Measurements from ENCODE around the gene PREX1.

The PREX1 gene

DNA sequence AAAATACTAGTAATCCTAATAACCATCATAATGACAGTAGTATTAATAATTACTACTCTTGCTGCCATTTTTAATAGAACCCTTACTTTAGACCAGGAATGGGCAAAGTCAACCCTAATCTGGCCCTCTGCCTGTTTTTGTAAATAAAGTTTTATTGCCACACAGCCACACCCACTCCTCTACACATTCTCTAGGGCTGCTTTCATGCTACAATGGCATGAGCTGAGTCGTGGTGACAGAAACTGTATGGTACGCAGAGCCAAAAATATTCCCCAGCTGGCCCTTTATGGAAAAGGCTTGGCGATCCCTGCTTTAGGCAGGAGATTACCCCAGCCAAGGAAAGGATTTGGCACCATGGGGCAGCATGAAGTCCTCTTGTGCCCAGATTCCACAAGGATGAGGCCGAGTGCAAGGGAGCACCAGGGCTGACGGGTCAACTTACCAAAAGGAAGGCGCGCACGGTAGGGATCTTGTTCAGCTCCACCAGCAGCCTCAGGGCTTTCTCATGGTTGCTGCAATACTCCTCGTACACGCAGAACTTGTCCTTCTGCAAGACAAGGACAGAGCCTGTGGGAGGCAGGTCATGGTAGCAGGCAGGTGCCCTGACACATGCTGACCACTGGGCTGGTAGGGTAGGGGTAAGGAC lies 93.6 kb downstream of the PREX1 start:
- no peak for DNase-seq (ENCODE audit: low read depth in 2 of 2)

DNA sequence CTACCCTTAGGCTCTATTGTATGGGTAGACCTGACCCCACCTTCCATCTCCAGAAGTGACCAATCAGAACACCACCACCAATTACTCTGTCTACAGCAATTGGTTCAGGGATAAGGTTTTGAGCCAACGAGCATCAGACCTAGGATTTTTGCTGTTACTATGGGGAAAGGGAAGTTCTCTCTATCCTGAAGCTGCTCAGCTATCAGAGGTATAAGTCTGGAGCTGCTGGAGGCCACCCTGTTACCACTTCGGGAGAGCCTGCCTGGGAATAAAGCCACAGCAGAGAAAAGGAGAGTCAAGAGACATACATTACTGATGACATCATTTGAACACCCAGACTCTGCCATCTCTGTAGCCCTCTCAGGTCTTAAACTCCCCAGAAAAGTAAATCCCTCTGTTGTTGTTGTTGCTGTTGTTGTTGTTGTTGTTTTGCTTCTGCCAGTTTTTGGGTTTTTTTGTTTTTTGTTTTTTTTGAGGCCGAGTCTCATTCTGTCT lies 94.5 kb downstream of the PREX1 start:
- no peak for DNase-seq (ENCODE audit: low read depth in 2 of 2)

DNA sequence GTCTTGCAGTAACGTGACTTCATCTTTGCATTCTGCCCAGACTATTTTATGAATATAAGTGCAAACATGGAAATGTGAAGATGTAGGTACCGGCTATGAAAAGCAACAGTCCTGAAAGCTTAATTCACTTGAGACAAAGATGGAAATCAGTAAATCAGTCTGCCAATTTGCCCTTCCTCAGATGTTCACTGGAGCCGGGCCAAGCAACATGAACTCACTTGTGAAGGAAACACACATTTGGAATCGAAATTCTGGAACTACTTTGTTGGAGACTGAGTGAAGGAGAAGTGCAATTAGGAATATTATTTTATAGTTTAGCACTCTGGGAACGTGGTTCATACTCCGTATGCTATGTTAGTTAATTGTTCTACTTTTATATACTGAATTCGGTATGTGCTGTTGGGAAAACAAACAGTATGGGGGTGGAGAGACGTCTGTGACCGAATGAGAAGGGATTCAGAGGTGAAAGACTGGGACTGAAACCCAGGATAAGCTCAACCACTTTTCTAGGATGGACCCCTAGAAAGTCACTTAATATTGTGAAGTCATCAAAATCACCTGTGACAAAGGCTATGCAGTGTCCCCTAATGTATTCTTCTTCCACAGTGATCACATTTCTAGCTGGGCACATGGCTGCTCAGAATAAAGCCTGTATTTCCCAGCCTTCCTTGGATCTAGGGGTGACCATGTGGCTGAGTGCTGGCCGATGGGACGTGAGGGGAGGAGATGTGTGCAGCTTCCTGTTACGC lies 95.5 kb downstream of the PREX1 start:
- no peak for DNase-seq (ENCODE audit: low read depth in 2 of 2)

DNA sequence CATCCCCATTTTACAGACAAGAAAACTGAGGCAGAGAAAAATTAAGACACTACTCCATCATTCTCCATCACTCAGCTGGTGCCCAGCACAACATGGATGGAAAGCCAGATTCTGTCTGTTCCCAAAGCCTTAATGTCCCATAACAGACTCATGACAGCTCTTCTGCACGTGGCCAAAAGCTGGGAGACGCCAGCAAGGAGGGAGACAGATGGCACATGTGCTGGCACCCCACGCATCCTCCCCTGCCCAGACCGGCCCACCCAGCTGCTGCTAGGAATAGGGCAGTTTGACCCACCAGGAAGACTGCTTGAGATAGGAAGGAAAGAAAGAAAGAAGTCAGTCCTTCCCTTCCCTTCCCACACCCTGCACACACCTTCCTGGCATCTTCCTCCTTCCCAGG lies 96.3 kb downstream of the PREX1 start:
- no peak for DNase-seq (ENCODE audit: low read depth in 2 of 2)

DNA sequence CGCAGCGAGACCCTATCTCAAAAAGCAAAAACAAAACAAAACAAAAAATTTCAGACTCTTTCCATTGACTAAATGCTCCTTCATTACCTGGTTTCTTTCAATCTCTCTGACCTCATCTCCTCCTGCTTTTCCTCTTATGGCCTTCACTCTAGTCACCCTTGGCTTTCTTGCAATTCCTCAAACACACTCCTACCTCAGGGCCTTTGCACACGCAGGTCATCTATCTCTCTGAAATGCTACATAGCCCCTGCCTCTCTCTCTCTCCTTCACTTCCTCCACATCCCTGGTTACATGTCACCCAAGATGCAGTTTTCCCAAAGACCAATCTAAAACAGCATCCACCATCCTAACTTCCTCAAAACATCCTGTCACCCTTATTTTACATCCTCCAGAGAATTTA lies 96.8 kb downstream of the PREX1 start:
- no peak for DNase-seq (ENCODE audit: low read depth in 2 of 2)

DNA sequence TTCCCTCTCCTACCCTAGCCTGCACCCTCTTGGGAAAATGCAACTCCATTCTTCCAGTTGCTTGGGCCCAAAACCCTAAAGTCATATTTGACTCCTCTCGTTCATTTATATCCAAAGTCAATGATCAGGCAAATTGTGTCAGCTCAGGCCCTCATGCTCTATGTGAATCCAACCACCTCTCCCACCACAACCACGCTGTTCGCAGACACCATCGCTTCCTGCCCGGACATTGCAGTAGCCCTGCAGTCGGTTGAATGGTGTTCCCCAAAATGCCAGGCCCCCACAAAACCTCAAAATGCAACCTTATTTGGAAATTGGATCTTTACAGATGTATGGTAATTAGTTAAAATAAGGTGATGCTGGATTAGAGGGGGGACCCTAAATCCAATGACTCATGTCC lies 98.3 kb downstream of the PREX1 start:
- DNase-seq (ENCODE audit: low read depth in 2 of 2), result no peak

DNA sequence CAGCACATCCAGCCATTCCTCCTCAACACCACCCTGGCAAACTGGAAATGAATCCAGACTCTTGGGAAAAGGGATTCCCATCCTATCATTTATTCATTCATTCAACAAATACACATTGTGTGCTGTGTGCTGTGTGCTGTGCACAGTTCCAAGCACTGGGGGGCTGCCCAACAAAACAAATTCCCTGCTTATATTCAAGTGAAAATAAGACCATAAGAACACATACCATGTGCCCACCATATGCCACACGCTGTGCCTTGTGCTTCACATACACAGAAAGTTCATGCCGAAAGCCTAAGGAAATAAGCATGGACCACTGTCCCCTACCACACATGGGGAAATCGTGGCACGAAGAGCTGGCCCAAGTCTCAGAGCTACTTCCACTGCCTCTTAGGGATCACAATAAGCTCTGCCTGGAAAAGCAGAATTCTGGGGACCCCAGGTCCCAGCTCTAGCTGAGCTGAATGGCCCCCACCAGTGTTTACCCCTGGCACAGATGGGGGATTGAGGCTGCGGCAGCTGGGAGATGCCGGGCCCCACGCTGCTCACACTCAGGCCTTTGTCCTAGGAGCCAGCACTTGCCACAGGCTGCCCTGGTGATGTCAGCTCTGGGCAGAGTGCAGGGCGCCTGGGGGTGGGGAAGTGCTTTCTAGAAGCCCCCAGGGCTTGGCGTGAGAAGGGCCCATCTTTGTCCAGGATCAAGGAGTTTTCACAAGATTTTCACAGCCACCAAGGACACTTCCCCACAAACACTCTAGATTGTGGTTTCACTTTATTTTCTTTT lies 99.6 kb downstream of the PREX1 start:
- no peak for DNase-seq (ENCODE audit: low read depth in 2 of 2)

DNA sequence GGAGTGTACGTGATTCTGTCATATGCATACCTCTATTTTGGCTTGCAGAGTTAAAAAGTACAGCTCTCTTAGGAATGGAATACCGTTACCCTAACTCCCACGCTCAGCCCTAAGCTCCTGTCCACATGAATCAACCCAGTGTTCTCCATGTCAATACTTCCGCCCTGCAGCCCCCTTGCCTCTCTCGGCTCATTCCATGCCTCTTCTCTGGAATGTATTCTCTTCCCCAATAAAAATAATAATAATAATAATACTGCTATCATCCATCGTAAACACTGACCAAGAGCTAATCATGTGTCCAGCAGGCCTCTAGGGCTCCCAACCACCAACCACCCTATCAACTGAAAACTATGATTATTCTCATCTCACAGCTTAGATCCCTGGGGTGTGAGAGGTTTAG lies 100.6 kb downstream of the PREX1 start:
- no peak for DNase-seq (ENCODE audit: low read depth in 2 of 2)

DNA sequence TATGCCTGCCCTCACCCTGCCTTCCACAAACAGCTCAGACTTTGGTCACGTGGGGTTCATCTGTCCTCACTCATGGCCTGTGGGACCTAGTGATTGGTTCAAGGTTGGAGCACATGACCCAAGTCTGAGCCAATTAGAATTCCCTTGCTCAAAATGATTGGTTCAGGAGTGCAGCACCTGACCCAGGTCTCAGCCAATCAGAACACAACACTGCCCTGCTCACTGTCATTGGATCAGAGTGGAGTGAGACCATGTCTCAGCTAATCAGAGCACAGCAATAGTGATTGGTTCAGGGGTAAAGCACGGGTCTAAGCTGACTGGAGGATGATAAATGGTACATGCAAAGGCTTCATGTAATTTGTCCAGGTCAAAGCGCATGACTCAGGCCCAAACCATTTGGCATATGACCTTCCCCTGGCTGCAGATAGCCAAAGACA lies 102.2 kb downstream of the PREX1 start:
- no peak for DNase-seq (ENCODE audit: low read depth in 2 of 2)

DNA sequence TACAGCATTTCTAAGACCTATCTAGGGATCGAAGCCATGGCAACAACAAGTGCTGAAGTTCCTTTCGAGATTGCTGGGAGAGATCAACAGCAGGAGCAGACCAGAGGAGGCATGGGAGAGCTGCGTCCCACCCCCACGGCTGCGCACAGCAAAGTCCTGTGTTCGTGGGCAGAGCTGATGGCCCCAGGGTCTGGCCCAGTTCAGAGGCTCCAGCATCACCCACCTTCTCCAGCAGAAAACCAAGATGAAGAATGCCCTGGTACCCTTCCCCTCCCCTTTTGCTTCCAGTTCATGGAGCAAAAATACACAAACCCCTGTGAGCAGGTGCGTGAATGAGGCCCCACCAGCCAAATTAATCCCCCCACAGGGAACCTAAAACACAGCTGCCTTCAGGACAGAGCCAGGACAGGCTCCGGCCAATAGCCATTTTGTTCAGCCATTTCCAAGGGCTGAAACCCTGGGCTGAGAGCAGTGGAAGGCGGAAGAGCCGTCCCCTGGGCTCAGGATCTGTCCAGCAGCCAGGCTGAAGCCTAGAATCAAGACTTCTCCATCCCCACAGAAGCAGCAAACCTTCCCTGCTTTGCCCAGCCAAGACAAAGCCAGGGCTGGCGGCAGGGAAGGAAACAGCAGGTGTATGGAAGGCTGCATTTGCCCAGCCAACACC lies 102.8 kb downstream of the PREX1 start:
- no peak for DNase-seq (ENCODE audit: low read depth in 2 of 2)

DNA sequence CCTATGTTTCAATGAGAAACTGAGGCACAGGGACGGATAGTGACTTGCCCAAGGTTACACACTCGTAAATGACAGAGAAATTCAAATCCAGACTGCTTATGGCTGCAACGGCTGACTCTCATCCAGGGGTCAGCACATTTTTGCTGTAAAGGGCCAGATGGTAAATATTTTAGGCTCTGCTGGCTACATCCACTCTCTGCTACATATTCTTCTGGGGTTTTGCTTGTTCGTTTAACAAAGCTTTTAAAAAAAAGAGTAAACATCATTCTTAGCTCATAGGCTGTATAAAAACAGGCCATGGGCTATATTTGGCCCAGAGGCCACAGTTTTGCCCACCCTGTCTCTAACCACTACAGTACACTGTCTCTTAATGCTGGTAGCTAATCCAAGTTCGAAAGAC lies 103.4 kb downstream of the PREX1 start:
- DNase-seq (ENCODE audit: low read depth in 2 of 2), result no peak

DNA sequence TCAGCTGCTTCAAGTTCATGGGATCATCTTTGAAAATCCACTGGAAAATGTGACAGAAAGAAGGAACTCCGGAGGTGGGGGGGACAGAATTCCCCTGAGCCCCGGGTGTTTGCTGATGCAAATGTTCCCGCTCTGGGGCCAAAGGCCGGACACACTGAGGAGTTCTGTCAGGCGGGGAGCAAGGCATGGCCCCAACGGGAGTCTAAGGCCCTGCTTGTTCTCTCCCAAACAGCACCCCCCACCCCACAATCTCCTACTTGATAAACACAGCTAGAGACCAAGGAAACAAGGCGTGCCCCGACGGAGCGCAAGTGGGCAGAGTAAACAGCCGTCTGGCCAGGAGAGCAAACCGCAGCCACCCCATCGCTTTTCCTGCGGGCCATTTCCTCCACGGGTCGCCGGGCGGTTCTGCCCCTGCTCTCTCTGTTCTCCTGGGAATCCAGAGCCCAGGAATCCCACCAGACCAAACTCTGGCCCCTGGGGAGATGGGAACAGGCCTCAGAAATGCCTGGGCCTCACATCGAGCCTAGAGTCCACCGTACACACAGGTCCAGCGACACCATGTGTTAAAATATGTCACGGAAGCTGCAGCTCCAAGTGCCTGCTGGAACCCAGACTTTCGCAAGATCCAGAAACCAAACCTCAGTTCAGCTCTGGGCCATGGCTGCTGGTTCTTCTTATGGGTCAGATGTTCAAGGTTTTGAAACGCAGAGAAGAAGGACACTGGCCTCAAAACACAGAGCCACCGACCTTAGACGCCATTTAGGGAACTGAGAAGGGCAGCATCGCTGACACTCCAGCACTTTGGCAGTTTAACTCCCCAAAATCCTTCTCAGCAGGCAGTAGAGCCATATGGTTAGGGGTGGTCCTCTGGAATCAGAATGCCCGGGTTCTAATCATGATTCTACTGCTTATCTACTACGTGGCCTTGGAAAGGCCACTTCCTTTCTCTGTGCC lies 104.2 kb downstream of the PREX1 start:
- DNase-seq (ENCODE audit: low read depth in 2 of 2), result no peak

DNA sequence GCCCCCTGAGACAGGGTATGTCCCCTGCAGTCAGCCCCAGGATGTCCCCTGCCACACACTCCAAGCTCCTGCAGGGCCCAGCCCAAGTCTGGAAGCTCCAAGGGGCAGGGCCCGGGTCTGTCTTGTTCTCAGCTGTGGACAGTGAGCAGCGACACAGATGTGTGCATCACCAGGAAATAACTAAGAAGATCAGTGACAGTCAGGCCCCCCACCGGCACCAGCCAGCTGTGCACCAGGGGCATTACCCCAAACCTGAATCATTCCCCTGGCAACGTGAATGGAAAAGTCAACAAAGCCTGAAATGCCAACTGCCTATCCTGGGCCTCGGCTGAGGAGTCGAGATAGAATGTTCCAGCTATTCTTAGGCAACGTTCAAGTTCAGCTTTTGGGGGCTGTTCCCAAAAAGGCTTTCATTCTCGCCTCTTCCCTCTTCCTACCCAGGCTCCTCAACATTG lies 105.0 kb downstream of the PREX1 start:
- DNase-seq (ENCODE audit: low read depth in 2 of 2), result no peak

DNA sequence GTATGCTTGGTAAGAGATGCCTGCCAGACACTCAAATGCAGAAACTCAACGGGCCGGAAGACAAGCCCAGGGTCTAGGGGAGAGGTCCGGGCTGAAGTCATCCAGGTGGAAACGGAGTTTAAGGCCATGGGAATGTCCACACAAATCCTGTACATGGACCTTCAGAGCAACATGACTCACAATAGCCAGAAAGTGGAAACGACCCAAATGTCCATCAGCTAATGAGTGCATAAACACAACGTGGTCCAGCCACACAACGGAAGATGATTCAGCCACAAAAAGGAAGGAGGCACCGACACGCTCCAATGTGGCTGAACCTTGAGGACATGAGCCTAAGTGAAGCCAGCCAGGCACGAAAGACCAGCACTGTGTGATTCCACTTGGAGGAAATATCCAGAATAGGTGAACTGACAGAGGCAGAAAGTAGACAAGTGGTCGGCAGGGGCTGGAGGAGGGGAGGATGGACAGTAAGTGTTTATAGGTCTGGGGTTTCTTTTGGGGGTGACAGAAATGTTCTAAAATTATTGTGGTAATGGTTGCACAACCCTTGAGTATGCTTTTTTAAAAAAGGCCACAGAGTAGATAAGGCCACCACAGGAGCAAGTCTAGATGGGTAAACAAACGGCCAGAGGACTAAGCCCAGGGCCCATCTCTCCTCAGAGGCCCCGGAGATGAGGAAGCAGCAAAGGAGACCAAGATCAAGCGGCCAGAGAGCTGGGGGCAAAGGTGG lies 105.6 kb downstream of the PREX1 start:
- no peak for DNase-seq (ENCODE audit: low read depth in 2 of 2)

DNA sequence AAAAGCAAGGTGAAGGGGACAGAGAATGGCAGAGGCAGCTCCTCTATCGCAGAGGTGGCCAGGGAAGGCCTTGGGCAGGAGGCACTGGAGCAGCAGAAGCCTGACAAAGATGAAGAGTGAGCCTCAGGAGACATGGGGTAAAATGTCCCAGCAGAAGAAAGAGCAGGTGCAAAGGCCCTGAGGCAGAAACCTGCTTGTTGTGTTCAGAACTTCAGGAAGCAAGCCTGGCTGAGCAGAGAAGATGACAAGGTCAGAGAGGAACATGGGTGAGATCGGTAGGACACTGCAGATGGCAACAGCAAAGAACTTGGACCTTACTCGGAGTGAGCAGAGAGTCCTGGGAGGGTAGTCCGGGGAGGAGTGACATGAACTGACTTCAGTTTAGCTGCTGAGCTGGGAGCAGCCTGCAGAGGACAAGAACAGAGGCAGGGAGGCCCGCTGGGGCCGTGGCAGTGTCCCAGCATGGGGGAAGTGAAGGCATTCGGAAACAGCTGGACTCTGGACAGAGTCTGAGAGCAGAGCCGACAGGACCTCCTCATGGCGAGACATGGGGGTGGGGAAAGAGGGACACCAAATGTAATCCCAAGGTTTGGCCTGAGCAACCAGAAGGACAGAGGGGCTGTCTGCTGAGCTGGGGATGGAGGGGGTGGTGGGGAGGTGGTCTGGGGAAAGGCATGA lies 106.3 kb downstream of the PREX1 start:
- DNase-seq (ENCODE audit: low read depth in 2 of 2), result no peak

DNA sequence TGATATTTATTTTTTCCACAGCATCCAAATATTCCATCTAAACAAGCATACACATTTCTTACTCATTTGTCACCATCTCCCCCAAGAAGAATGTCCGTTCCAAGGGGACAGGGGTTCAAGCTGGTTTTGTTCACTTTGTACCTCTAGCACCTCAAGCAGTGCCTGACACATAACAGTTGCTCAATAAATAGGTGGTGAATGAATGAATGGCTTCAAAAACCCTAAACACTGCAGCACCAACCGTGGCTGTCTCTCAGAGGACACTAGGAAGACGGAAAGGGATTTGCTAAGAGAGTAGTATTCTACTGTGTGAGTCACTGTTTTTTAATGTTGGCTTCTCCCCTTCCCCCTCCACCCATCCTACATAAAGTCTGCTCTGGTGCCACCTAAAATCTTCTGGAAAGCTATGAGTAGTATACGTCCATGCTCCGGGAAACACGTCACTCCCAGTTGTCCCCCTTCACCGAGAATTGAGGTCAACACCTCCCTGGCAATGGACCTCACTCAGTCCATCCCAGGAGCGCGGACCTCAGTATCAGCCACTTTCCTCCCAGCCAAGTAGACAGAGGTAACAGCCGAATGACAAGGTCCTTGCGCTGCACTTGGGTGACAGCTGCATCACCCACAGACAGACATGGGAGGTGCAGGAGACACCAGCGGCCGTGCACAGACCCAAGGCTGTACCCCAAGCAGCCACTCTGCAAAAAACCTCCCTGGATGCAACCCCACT lies 107.4 kb downstream of the PREX1 start:
- DNase-seq (ENCODE audit: low read depth in 2 of 2), result no peak

DNA sequence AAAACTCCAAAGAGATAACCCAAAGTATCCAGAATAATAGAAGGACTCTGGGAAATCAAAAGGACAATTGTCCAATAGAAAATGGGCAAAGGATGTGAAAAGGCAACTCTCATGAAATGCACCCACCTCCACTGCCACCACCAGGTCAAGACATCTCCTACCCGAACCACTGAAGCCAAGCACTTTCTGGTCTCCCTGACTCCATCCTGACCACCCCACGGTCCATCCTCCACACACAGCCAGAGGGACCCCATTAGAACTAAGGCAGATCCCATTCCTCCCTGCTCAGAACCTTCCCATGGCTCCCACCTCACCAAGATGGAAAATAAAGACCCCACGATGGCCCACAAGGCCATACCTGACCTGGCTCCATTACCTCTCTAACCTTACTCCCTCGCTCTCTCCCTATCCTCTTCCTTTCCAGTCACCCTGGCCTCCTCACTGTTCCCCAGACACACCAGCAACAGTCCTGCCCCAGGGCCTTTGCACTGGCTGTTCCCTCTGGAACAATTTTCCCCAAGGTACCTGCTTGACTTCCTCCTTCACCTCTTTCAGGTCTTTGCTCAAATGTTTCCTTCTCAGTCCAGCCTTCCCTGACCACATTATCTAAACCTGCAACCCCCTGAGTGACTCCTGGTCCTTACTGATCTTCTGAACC lies 108.1 kb downstream of the PREX1 start:
- DNase-seq (ENCODE audit: low read depth in 2 of 2), result no peak

Data from stimulated activated CD4-positive, alpha-beta T cell treated with anti-CD3 and anti-CD28 coated beads, Interleukin-15, amount 100 ng/mL, for 48 hours (primary cell).